ENCODE data around the gene ANGEL1. TPM values are rescaled to one million over a fixed set of nuclear protein-coding genes. Genes with fewer than 3 reads are reported as not detected.

ANGEL1 gene
- total and polyA plus RNA-seq, 8 donors, result 18.9 to 46.6 (median 40.5) TPM

DNA sequence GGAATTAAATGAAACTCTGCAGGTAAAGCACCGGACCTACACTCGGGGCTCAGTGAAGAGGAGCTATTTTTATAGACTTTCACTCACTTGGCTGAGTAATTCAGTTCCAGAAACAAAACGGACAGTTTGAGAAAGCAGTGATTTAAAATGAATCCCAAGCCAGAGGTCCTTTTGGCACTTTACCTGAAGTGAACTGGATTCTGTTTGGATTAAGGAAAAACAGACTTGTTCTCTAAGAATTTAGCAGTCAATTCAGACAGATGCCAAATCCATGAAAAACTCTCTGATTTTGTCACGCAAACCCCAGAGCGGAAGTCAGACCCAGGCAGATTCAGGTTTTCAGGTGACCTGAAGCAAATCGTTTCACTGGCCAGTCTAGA, 56.3 kb downstream of the ANGEL1 start:
- Histone ChIP-seq H3K36me3 (no peaks in the 10 kb centered on the region), H3K4me1 (peaks cover 0 to 12% of the 10 kb centered on the region in 2 donors), H3K9me3 (no peaks in the 10 kb centered on the region), H3K4me3 (no peak overlapping the region), H3K27me3 (peaks cover 0 to 15% of the 10 kb centered on the region in 2 donors), H3K27ac (no peak overlapping the region)
- intact Hi-C loops (cut with DNase I), result no loop called here
- TF ChIP-seq, protein P1, sequence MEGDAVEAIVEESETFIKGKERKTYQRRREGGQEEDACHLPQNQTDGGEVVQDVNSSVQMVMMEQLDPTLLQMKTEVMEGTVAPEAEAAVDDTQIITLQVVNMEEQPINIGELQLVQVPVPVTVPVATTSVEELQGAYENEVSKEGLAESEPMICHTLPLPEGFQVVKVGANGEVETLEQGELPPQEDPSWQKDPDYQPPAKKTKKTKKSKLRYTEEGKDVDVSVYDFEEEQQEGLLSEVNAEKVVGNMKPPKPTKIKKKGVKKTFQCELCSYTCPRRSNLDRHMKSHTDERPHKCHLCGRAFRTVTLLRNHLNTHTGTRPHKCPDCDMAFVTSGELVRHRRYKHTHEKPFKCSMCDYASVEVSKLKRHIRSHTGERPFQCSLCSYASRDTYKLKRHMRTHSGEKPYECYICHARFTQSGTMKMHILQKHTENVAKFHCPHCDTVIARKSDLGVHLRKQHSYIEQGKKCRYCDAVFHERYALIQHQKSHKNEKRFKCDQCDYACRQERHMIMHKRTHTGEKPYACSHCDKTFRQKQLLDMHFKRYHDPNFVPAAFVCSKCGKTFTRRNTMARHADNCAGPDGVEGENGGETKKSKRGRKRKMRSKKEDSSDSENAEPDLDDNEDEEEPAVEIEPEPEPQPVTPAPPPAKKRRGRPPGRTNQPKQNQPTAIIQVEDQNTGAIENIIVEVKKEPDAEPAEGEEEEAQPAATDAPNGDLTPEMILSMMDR (IDR thresholded peaks at IDR 0.05), result no peak
- ATAC-seq, result no peak
- no peak for DNase-seq

DNA sequence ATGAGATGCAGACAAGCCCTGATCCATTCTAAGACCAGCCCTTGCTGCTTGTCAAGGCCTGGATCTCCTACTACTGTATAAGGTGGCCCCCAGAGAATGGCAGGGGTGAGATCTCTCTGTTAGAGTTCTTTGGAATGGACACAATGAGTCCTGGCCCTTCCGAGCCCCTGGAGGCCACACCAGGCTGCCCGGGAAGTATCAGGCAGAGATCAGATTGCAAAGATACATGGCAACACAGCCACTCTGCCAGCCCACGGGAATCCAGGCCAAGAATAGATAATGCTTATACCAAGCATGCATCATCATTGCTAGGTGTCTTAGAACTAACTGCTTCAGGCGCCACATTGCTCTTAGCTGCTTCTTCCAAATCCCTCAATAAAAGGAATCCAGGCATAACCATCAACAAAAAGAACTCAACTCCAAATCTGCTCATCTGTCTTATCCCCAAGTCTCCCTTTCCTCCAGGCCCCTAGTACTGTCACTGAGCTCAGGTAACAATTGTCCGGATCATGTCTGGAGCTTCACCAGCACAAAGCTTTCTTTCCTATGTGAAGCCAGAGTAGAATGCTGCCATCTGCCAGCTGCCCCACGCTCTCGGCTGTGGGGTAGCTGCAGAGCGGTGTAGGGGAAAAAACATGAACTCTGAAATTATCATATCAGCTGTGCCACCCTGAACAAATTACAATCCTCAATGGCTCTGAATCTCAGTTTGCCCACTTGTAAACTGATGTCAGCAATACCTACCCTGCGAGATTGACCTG, 56.9 kb downstream of the ANGEL1 start:
- no peak for DNase-seq
- no peaks in the 10 kb centered on the region for H3K9me3 ChIP-seq
- TF ChIP-seq, protein P1 (IDR thresholded peaks at IDR 0.05), result no peak
- no peak overlapping the region for H3K27ac ChIP-seq
- intact Hi-C loops (cut with DNase I), result no loop called here
- H3K4me3 ChIP-seq, result no peak overlapping the region
- no peak for ATAC-seq
- H3K27me3 ChIP-seq, result peaks cover 0 to 9% of the 10 kb centered on the region in 2 donors
- peaks cover 0 to 6% of the 10 kb centered on the region in 2 donors for H3K4me1 ChIP-seq
- H3K36me3 ChIP-seq, result no peaks in the 10 kb centered on the region

DNA sequence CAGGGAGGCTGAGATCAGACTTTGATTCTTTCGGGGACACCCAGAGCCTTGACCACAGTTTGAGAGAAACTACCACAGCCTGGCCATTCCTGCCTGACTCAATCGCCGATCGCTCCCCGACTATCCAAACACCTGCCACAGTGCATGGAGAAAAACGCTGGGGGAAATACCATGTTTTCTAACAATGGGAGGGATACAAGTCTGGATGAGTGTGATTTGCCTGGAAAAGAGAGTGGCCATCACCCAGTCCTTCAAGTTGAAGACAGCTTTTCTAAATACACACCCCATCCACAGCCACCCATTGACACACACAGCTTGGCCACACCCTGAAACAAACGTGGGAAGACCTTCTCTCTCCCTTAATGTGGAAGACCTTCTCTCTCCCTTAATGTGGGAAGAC, 58.1 kb downstream of the ANGEL1 start:
- no peaks in the 10 kb centered on the region for H3K9me3 ChIP-seq
- H3K4me3 ChIP-seq, result no peak overlapping the region
- no peak for DNase-seq
- H3K27ac ChIP-seq, result no peak overlapping the region
- TF ChIP-seq, protein P1 (IDR thresholded peaks at IDR 0.05), result no peak
- ATAC-seq, result no peak
- H3K36me3 ChIP-seq, result no peaks in the 10 kb centered on the region
- intact Hi-C loops (cut with DNase I), result no loop called here
- H3K27me3 ChIP-seq, result no peaks in the 10 kb centered on the region
- H3K4me1 ChIP-seq, result no peaks in the 10 kb centered on the region

DNA sequence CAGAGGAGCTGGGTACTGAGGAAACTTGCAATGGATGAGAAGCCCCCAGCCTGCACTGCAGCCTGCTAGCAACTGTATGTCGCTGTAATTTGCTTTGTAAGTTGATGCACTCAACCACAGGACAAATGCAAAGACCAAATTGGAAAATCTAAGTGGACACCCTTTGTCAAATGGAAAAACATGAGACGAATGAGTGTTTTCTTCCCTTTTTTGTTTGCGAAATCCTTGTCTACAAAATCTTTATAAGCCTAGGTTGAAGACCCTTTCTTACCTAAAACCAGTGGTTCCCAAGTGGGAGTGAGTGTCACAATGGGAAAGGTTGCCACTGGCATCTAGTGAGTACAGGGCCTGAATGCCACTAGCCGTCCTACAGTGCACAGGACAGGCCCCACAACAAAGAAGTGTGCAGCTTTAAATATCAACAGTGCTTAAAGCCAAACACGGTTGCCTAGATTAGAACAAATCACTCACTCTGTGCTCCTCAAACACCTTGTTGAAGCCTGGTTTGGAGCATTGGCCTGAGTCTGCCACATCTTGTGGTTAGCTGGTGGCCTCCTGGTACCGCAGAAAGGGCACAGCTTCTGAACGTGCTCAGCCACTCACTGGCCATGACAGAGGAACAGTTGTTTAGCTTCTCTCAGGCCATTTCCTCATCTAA, 59.0 kb downstream of the ANGEL1 start:
- H3K4me1 ChIP-seq, result no peaks in the 10 kb centered on the region
- intact Hi-C loops (cut with DNase I), result no loop called here
- TF ChIP-seq, protein P1 (IDR thresholded peaks at IDR 0.05), result no peak
- no peak for ATAC-seq
- no peaks in the 10 kb centered on the region for H3K27me3 ChIP-seq
- no peak overlapping the region for H3K27ac ChIP-seq
- no peaks in the 10 kb centered on the region for H3K9me3 ChIP-seq
- no peak overlapping the region for H3K4me3 ChIP-seq
- no peaks in the 10 kb centered on the region for H3K36me3 ChIP-seq
- no peak for DNase-seq

DNA sequence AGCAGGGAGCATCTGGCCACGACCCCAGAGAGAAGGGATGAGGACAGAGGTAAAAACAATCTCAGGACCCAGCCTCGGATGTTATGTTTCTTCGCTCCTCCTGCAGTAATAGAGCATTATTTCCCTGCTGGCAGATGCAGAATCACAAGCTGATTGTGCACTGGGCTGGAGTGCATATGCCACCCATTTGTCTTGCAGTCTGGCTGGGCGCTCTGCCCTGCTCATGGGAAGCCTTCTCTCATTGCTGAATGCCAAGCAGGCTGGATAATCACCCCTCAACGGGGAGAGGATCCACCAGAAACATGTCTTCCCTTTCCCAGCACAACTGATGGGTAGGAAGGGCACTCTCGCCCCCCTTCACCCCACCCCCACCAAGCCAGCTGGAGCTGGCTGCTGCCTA, 59.9 kb downstream of the ANGEL1 start:
- H3K4me3 ChIP-seq, result no peak overlapping the region
- no peak for ATAC-seq
- intact Hi-C loops (cut with DNase I), result no loop called here
- no peak overlapping the region for H3K27ac ChIP-seq
- TF ChIP-seq, protein P1 (IDR thresholded peaks at IDR 0.05), result no peak
- no peaks in the 10 kb centered on the region for H3K27me3 ChIP-seq
- H3K9me3 ChIP-seq, result no peaks in the 10 kb centered on the region
- no peak for DNase-seq
- no peaks in the 10 kb centered on the region for H3K36me3 ChIP-seq
- H3K4me1 ChIP-seq, result no peaks in the 10 kb centered on the region
